GM23248 (cell line): Measurements from ENCODE around the gene SEMA3G. TPM values are rescaled to one million over a fixed set of nuclear protein-coding genes. Genes with fewer than 3 reads are reported as not detected.

Source experiments
- DNase-seq: peaks from one replicate; pipeline ENCODE4 v3.0.0-alpha.2; 2015
- H2AFZ ChIP-seq: fragments of 200-600 bp; sonication (generic); 2 replicates; pipeline ENCODE4 v1.6.1; 2016; ENCODE audit warnings: antibody characterized with exemption
- H3F3A ChIP-seq: fragments of 200-600 bp; sonication (generic); 2 replicates; pipeline ENCODE4 v1.6.1; 2016; ENCODE audit warnings: mild to moderate bottlenecking, antibody characterized with exemption, mixed run types; ENCODE audit not compliant: insufficient read depth
- H3K27ac ChIP-seq: fragments of 200-600 bp; sonication (generic); 2 replicates; pipeline ENCODE4 v1.5.1; 2016; ENCODE audit warnings: mild to moderate bottlenecking
- H3K27me3 ChIP-seq: fragments of 200-600 bp; sonication (generic); replicated peaks from 2 replicates; pipeline ENCODE4 v1.6.1; 2016; ENCODE audit warnings: mild to moderate bottlenecking; ENCODE audit not compliant: insufficient read depth
- H3K36me3 ChIP-seq: fragments of 200-600 bp; sonication (generic); 2 replicates; pipeline ENCODE4 v1.6.1; 2016; ENCODE audit warnings: low read depth, mild to moderate bottlenecking
- H3K4me1 ChIP-seq: fragments of 200-600 bp; sonication (generic); 2 replicates; pipeline ENCODE4 v1.6.1; 2016; ENCODE audit warnings: mild to moderate bottlenecking; ENCODE audit not compliant: insufficient read depth
- H3K4me2 ChIP-seq: fragments of 200-600 bp; sonication (generic); one replicate; pipeline ENCODE4 v1.6.1; 2016; ENCODE audit warnings: mild to moderate bottlenecking; ENCODE audit not compliant: unreplicated experiment
- H3K4me3 ChIP-seq: fragments of 200-600 bp; sonication (generic); 2 replicates; pipeline ENCODE4 v1.5.1; 2016; ENCODE audit warnings: mild to moderate bottlenecking
- H3K79me2 ChIP-seq: fragments of 200-600 bp; sonication (generic); 2 replicates; pipeline ENCODE4 v1.6.1; 2016; ENCODE audit warnings: mild to moderate bottlenecking; ENCODE audit not compliant: insufficient read depth
- H3K9ac ChIP-seq: fragments of 200-600 bp; sonication (generic); 2 replicates; pipeline ENCODE4 v1.6.1; 2016; ENCODE audit warnings: mild to moderate bottlenecking
- H3K9me2 ChIP-seq: fragments of 200-600 bp; sonication (generic); 2 replicates; pipeline ENCODE4 v1.6.1; 2016; ENCODE audit warnings: mixed run types, mild to moderate bottlenecking, moderate library complexity; ENCODE audit not compliant: insufficient read depth
- H3K9me3 ChIP-seq: fragments of 200-600 bp; sonication (generic); one replicate; pipeline ENCODE4 v1.6.1; 2017; ENCODE audit warnings: low read depth
- H4K20me1 ChIP-seq: fragments of 200-600 bp; sonication (generic); 2 replicates; pipeline ENCODE4 v1.6.0; 2016; ENCODE audit not compliant: insufficient read depth
- EZH2 ChIP-seq: fragments of 200-600 bp; sonication (generic); IDR thresholded peaks from 2 replicates; pipeline ENCODE4 v1.6.1; 2018; ENCODE audit warnings: antibody characterized with exemption, mild to moderate bottlenecking; ENCODE audit not compliant: insufficient read depth, poor library complexity, severe bottlenecking
- EZH2phosphoT487 ChIP-seq: fragments of 200-600 bp; sonication (generic); IDR thresholded peaks from 2 replicates; pipeline ENCODE4 v1.6.1; 2018; ENCODE audit warnings: antibody characterized with exemption, moderate library complexity, mild to moderate bottlenecking, low read depth; ENCODE audit not compliant: insufficient read depth
- WGBS, 2 experiments: methylation state at CpG; one replicate each; pipeline ENCODE4 v1.1.6; 2015 to 2017; ENCODE audit warnings: low lambda C conversion rate in 2 of 2, low coverage in 1 of 2; ENCODE audit errors: missing lambda C conversion rate in 2 of 2; 5-methylcytosine and 5-hydroxymethylcytosine counted together
- in situ Hi-C: fragments of 300-500 bp; cut with MboI; formaldehyde crosslinking; loops from 2 replicates; pipeline ENCODE4 v1.15.0; 2020
- polyA plus RNA-seq: library from polyadenylated mRNA; unstranded; fragments of >200 nt; fragmentation: Nextera tagmentation; extraction: Ambion mirVana; gene quantifications from 2 replicates; pipeline ENCODE4 v1.2.1, GENCODE V29; 2016
- total RNA-seq: library from RNA; depleted of rRNA; stranded (reverse); fragments of >200 nt; shearing (Covaris generic); gene quantifications from 2 replicates; pipeline ENCODE4 v1.2.3, GENCODE V29; 2014; rRNA removed

Gene SEMA3G
- total and polyA plus RNA-seq, 2 experiments from 2014 or later, result 0.21 TPM; not detected in 1

- Histone ChIP-seq H3K36me3 (no peaks in the 10 kb centered on the region), H3K4me1 (no peaks in the 10 kb centered on the region), H2AFZ (no peak overlapping the region), H3K27ac (no peak overlapping the region), H3K9me3 (no peaks in the 10 kb centered on the region), H3K79me2 (no peaks in the 10 kb centered on the region), H3K4me3 (no peak overlapping the region), H3K9me2 (no peaks in the 10 kb centered on the region), H3F3A (no peaks in the 10 kb centered on the region), H3K4me2 (no peak overlapping the region), H4K20me1 (no peaks in the 10 kb centered on the region), H3K27me3 (no peaks in the 10 kb centered on the region), H3K9ac (no peak overlapping the region)
- 76 to 77% methylated on average over 13 to 18 of the region's 18 CpGs for WGBS, 2 experiments
- no peak for TF ChIP-seq EZH2
- TF ChIP-seq EZH2phosphoT487, result no peak
- DNase-seq, result no peak
- in situ Hi-C loops, result no loop called here
These were observed 56.5 kb downstream of the SEMA3G start for GRCh38 chr3:52388348-52388821.

- Histone ChIP-seq H3K4me3 (no peak overlapping the region), H3K36me3 (no peaks in the 10 kb centered on the region), H3F3A (no peaks in the 10 kb centered on the region), H3K27me3 (no peaks in the 10 kb centered on the region), H2AFZ (no peak overlapping the region), H3K9me3 (no peaks in the 10 kb centered on the region), H3K4me2 (no peak overlapping the region), H3K9me2 (no peaks in the 10 kb centered on the region), H3K4me1 (no peaks in the 10 kb centered on the region), H3K9ac (no peak overlapping the region), H3K27ac (no peak overlapping the region), H4K20me1 (no peaks in the 10 kb centered on the region), H3K79me2 (no peaks in the 10 kb centered on the region)
- no peak for TF ChIP-seq EZH2
- no peak for TF ChIP-seq EZH2phosphoT487
- no peak for DNase-seq
- in situ Hi-C loops, result no loop called here
- 80 to 88% methylated on average over 2 of the region's 2 CpGs for WGBS, 2 experiments
These were observed 57.4 kb downstream of the SEMA3G start for GRCh38 chr3:52387481-52387880.

- H3K79me2 ChIP-seq, result no peaks in the 10 kb centered on the region
- in situ Hi-C loops, result no loop called here
- no peaks in the 10 kb centered on the region for H3F3A ChIP-seq
- H3K27me3 ChIP-seq, result no peaks in the 10 kb centered on the region
- no peaks in the 10 kb centered on the region for H3K9me3 ChIP-seq
- no peak overlapping the region for H3K9ac ChIP-seq
- TF ChIP-seq EZH2 (no peak), EZH2phosphoT487 (no peak)
- no peak overlapping the region for H3K4me2 ChIP-seq
- H3K4me3 ChIP-seq, result no peak overlapping the region
- H2AFZ ChIP-seq, result no peak overlapping the region
- H3K36me3 ChIP-seq, result no peaks in the 10 kb centered on the region
- H3K9me2 ChIP-seq, result no peaks in the 10 kb centered on the region
- H3K27ac ChIP-seq, result no peak overlapping the region
- peak; percentile 40 for DNase-seq
- H4K20me1 ChIP-seq, result no peaks in the 10 kb centered on the region
- WGBS, 2 experiments, result 68 to 74% methylated on average over 10 of the region's 10 CpGs
- no peaks in the 10 kb centered on the region for H3K4me1 ChIP-seq
These were observed 59.7 kb downstream of the SEMA3G start for GRCh38 chr3:52385157-52385556.

GRCh38 chr3:52384019-52384761 lies 60.7 kb downstream of the SEMA3G start:
- Histone ChIP-seq H3K36me3 (no peaks in the 10 kb centered on the region), H3K27ac (no peak overlapping the region), H3F3A (no peaks in the 10 kb centered on the region), H4K20me1 (no peaks in the 10 kb centered on the region), H3K79me2 (no peaks in the 10 kb centered on the region), H3K9me2 (no peaks in the 10 kb centered on the region), H3K9ac (no peak overlapping the region), H3K4me2 (no peak overlapping the region), H3K4me3 (no peak overlapping the region), H3K4me1 (no peaks in the 10 kb centered on the region), H3K9me3 (no peaks in the 10 kb centered on the region), H3K27me3 (no peaks in the 10 kb centered on the region), H2AFZ (no peak overlapping the region)
- TF ChIP-seq EZH2 (no peak), EZH2phosphoT487 (no peak)
- DNase-seq, result no peak
- 70 to 79% methylated on average over 9 of the region's 9 CpGs for WGBS, 2 experiments
- in situ Hi-C loops, result no loop called here

GRCh38 chr3:52383446-52383845 lies 61.5 kb downstream of the SEMA3G start:
- Histone ChIP-seq H3K79me2 (no peaks in the 10 kb centered on the region), H3K9ac (no peak overlapping the region), H4K20me1 (no peaks in the 10 kb centered on the region), H3K4me2 (no peak overlapping the region), H3K4me1 (no peaks in the 10 kb centered on the region), H3F3A (no peaks in the 10 kb centered on the region), H3K27ac (no peak overlapping the region), H3K27me3 (no peaks in the 10 kb centered on the region), H3K9me3 (no peaks in the 10 kb centered on the region), H3K36me3 (no peaks in the 10 kb centered on the region), H3K4me3 (no peak overlapping the region), H2AFZ (no peak overlapping the region), H3K9me2 (no peaks in the 10 kb centered on the region)
- no peak for DNase-seq
- TF ChIP-seq EZH2 (no peak), EZH2phosphoT487 (no peak)
- in situ Hi-C loops, result no loop called here
- 77 to 82% methylated on average over 11 to 14 of the region's 14 CpGs for WGBS, 2 experiments

Other genes with a start within 250 kb of the SEMA3G start
- 21.2 and 33.9 TPM in 2 replicates for gene ALAS1, start 246.9 kb downstream of the SEMA3G start, total RNA-seq
- gene ALAS1, start 246.9 kb downstream of the SEMA3G start, polyA plus RNA-seq, result 30.4 and 31.0 TPM in 2 replicates
- gene TLR9, start 219.5 kb downstream of the SEMA3G start, total RNA-seq, result not detected in 2 replicates
- gene TLR9, start 219.5 kb downstream of the SEMA3G start, polyA plus RNA-seq, result 0.11 TPM in 1 of 2 replicates, not detected in the other
- gene TWF2, start 205.9 kb downstream of the SEMA3G start, total RNA-seq, result 124 and 137 TPM in 2 replicates
- 95.1 and 105 TPM in 2 replicates for gene TWF2, start 205.9 kb downstream of the SEMA3G start, polyA plus RNA-seq
- gene PPM1M, start 199.3 kb downstream of the SEMA3G start, total RNA-seq, result 26.7 and 35.7 TPM in 2 replicates
- gene PPM1M, start 199.3 kb downstream of the SEMA3G start, polyA plus RNA-seq, result 19.3 and 21.6 TPM in 2 replicates
- gene WDR82, start 166.5 kb downstream of the SEMA3G start, total RNA-seq, result 45.3 and 56.1 TPM in 2 replicates
- gene WDR82, start 166.5 kb downstream of the SEMA3G start, polyA plus RNA-seq, result 16.1 and 18.7 TPM in 2 replicates
- 4.9 and 10.0 TPM in 2 replicates for gene GLYCTK, start 157.3 kb downstream of the SEMA3G start, total RNA-seq
- 2.5 and 2.7 TPM in 2 replicates for gene GLYCTK, start 157.3 kb downstream of the SEMA3G start, polyA plus RNA-seq
- 4.0 and 7.0 TPM in 2 replicates for gene DNAH1, start 128.8 kb downstream of the SEMA3G start, total RNA-seq
- gene DNAH1, start 128.8 kb downstream of the SEMA3G start, polyA plus RNA-seq, result 0.81 and 0.89 TPM in 2 replicates
- gene BAP1, start 35.1 kb downstream of the SEMA3G start, total RNA-seq, result 55.4 and 59.8 TPM in 2 replicates
- gene BAP1, start 35.1 kb downstream of the SEMA3G start, polyA plus RNA-seq, result 16.3 and 19.4 TPM in 2 replicates
- 5.3 and 5.4 TPM in 2 replicates for gene PHF7, start 34.4 kb downstream of the SEMA3G start, total RNA-seq
- 4.7 and 5.6 TPM in 2 replicates for gene PHF7, start 34.4 kb downstream of the SEMA3G start, polyA plus RNA-seq
- gene TNNC1, start 8.9 kb upstream of the SEMA3G start, total RNA-seq, result not detected in 2 replicates
- gene TNNC1, start 8.9 kb upstream of the SEMA3G start, polyA plus RNA-seq, result 0.38 TPM in 1 of 2 replicates, not detected in the other
- gene NISCH, start 10.5 kb upstream of the SEMA3G start, total RNA-seq, result 53.7 and 70.4 TPM in 2 replicates
- 31.8 and 32.8 TPM in 2 replicates for gene NISCH, start 10.5 kb upstream of the SEMA3G start, polyA plus RNA-seq
- gene STAB1, start 50.2 kb upstream of the SEMA3G start, total RNA-seq, result under 0.01 TPM in 1 of 2 replicates, not detected in the other
- not detected in 2 replicates for gene STAB1, start 50.2 kb upstream of the SEMA3G start, polyA plus RNA-seq
- 111 and 134 TPM in 2 replicates for gene NT5DC2, start 88.8 kb upstream of the SEMA3G start, total RNA-seq
- gene NT5DC2, start 88.8 kb upstream of the SEMA3G start, polyA plus RNA-seq, result 49.9 and 51.1 TPM in 2 replicates
- gene UQCC5, start 91.5 kb upstream of the SEMA3G start, total RNA-seq, result 0.32 and 5.3 TPM in 2 replicates
- gene UQCC5, start 91.5 kb upstream of the SEMA3G start, polyA plus RNA-seq, result 60.7 and 64.2 TPM in 2 replicates
- 30.1 and 42.6 TPM in 2 replicates for gene PBRM1, start 240.8 kb upstream of the SEMA3G start, total RNA-seq
- 53.5 and 60.3 TPM in 2 replicates for gene PBRM1, start 240.8 kb upstream of the SEMA3G start, polyA plus RNA-seq
- 90.2 and 98.8 TPM in 2 replicates for gene GNL3, start 240.9 kb upstream of the SEMA3G start, total RNA-seq
- gene GNL3, start 240.9 kb upstream of the SEMA3G start, polyA plus RNA-seq, result 95.3 and 108 TPM in 2 replicates